Muscle layer of duodenum (tissue), 2 donors: Measurements from ENCODE around the gene D2HGDH.
"Not testable (repeated sequence)": the region's sequence is repeated elsewhere in the genome, so short reads cannot be mapped to it uniquely, and the experiment has no call there.

Experiments used
- H3K27ac ChIP-seq: one replicate; pipeline ENCODE4 v1.7.0; 2013; ENCODE audit warnings: mild to moderate bottlenecking, low read length
- H3K27me3 ChIP-seq: one replicate; pipeline ENCODE4 v1.7.0; 2013; ENCODE audit warnings: low read depth, mild to moderate bottlenecking, control low read depth, low read length
- H3K36me3 ChIP-seq, 2 donors: one replicate each; pipeline ENCODE4 v1.7.0; 2013; ENCODE audit warnings: low read length in 2 of 2, control low read depth in 1 of 2, mild to moderate bottlenecking in 1 of 2; ENCODE audit not compliant: insufficient read depth in 2 of 2, control insufficient read depth in 1 of 2
- H3K4me1 ChIP-seq, 2 donors: one replicate each; pipeline ENCODE4 v1.7.0; 2013; ENCODE audit warnings: low read length in 2 of 2, mild to moderate bottlenecking in 2 of 2, control low read depth in 1 of 2, moderate library complexity in 1 of 2; ENCODE audit not compliant: insufficient read depth in 2 of 2, control insufficient read depth in 1 of 2
- H3K4me3 ChIP-seq, 2 donors: one replicate each; pipeline ENCODE4 v1.7.0; 2013; ENCODE audit warnings: low read length in 2 of 2, low read depth in 1 of 2, mild to moderate bottlenecking in 1 of 2
- H3K9me3 ChIP-seq, 2 donors: one replicate each; pipeline ENCODE4 v1.7.0; 2013; ENCODE audit warnings: low read length in 2 of 2, control low read depth in 1 of 2, mild to moderate bottlenecking in 1 of 2; ENCODE audit not compliant: control insufficient read depth in 1 of 2
- donor health status: healthy.

Gene D2HGDH

GRCh38 chr2:241788572-241788971 lies 54.1 kb downstream of the D2HGDH start:
- no peaks in the 10 kb centered on the region for H3K4me1 ChIP-seq

GRCh38 chr2:241791385-241791784 lies 57.0 kb downstream of the D2HGDH start:
- not testable (repeated sequence) for H3K27ac ChIP-seq

More at GRCh38 chr2:241788572-241788971, 54.1 kb downstream of the D2HGDH start:
- no peaks in the 10 kb centered on the region for H3K36me3 ChIP-seq
- H3K27ac ChIP-seq, result no peak overlapping the region
- no peaks in the 10 kb centered on the region for H3K9me3 ChIP-seq
- H3K4me3 ChIP-seq, result no peak overlapping the region
- no peaks in the 10 kb centered on the region for H3K27me3 ChIP-seq

GRCh38 chr2:241793385-241793784 lies 59.0 kb downstream of the D2HGDH start:
- Histone ChIP-seq H3K27ac (no peak overlapping the region), H3K4me3 (no peak overlapping the region), H3K36me3 (no peaks in the 10 kb centered on the region), H3K4me1 (no peaks in the 10 kb centered on the region), H3K9me3 (no peaks in the 10 kb centered on the region), H3K27me3 (no peaks in the 10 kb centered on the region)

More at GRCh38 chr2:241791385-241791784, 57.0 kb downstream of the D2HGDH start:
- not testable (repeated sequence) for H3K4me3 ChIP-seq, H3K36me3 ChIP-seq, H3K27me3 ChIP-seq, H3K4me1 ChIP-seq, H3K9me3 ChIP-seq

DNA sequence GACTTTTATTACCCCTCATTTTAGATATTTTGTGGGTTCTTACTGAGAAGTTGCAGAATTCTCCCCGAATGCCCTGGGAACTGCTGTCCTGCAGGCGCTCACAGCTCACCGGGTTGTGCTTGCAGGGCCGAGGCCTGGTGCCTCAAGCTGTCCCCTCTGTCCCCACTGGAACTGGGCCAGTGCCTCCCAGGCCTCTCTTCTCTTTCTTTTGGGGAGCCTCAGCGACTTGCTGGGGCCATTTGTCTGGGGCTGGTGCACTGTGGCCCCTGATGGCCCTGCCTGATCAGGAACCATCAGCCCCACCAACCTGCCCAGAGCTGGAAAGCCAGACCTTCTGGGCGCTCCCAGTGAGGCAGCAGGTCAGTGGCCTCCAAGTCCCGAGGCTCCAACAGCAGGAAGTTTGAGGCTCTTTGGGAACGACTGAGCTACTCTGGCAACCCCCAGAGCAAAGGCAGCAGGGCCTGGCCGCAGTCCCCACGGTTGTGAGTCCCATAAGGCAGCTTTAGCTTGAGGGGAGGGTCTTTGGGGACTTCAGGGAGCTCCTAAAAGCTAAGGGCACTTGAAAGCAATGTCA lies 59.9 kb downstream of the D2HGDH start:
- H3K27me3 ChIP-seq, result no peaks in the 10 kb centered on the region
- no peaks in the 10 kb centered on the region for H3K4me1 ChIP-seq
- no peaks in the 10 kb centered on the region for H3K9me3 ChIP-seq
- H3K4me3 ChIP-seq, result no peak overlapping the region
- no peaks in the 10 kb centered on the region for H3K36me3 ChIP-seq
- no peak overlapping the region for H3K27ac ChIP-seq

- no peaks in the 10 kb centered on the region for H3K36me3 ChIP-seq
- H3K27ac ChIP-seq, result no peak overlapping the region
- no peaks in the 10 kb centered on the region for H3K27me3 ChIP-seq
- H3K9me3 ChIP-seq, result no peaks in the 10 kb centered on the region
- H3K4me1 ChIP-seq, result no peaks in the 10 kb centered on the region
- no peak overlapping the region for H3K4me3 ChIP-seq
Measured at GRCh38 chr2:241795021-241795999, 60.9 kb downstream of the D2HGDH start.

GRCh38 chr2:241796209-241796608 lies 61.8 kb downstream of the D2HGDH start:
- H3K4me3 ChIP-seq, result no peak overlapping the region
- no peaks in the 10 kb centered on the region for H3K9me3 ChIP-seq
- no peaks in the 10 kb centered on the region for H3K27me3 ChIP-seq
- no peak overlapping the region for H3K27ac ChIP-seq
- H3K4me1 ChIP-seq, result no peaks in the 10 kb centered on the region
- H3K36me3 ChIP-seq, result no peaks in the 10 kb centered on the region

DNA sequence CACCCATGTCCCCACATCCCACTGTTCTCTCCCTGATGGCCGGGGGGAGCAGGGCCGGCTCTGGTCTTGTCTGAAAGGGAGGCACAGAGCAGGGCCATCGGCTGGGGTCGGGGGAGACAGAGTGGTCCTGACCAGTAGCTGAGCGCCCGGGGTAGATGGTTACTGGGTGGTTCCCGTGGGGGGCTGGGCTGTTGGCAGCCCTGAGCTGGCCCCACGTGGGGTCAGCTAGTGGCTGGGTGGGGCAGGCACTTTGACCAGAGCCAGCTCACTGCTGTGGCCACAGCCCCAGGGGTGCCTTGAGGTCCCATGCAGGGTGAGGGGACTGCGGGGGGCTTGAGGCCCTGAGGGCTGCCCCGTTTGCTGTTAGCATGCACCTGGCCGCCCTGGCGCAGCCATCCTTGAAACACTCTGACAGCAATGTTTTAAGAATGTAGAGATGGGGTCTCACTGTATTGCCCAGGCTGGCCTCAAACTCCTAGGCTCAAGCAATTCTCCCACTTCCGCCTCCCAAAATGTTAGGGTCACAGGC lies 62.2 kb downstream of the D2HGDH start:
- Histone ChIP-seq H3K27me3 (no peaks in the 10 kb centered on the region), H3K36me3 (no peaks in the 10 kb centered on the region), H3K4me3 (no peak overlapping the region), H3K27ac (no peak overlapping the region), H3K9me3 (no peaks in the 10 kb centered on the region), H3K4me1 (no peaks in the 10 kb centered on the region)

GRCh38 chr2:241797441-241798080 lies 63.1 kb downstream of the D2HGDH start:
- Histone ChIP-seq H3K36me3 (no peaks in the 10 kb centered on the region), H3K9me3 (no peaks in the 10 kb centered on the region), H3K4me1 (no peaks in the 10 kb centered on the region), H3K4me3 (no peak overlapping the region), H3K27ac (no peak overlapping the region), H3K27me3 (no peaks in the 10 kb centered on the region)

GRCh38 chr2:241798081-241798630 lies 63.7 kb downstream of the D2HGDH start:
- Histone ChIP-seq H3K27me3 (no peaks in the 10 kb centered on the region), H3K36me3 (no peaks in the 10 kb centered on the region), H3K27ac (no peak overlapping the region), H3K4me3 (no peak overlapping the region), H3K9me3 (no peaks in the 10 kb centered on the region), H3K4me1 (peaks cover 0 to 4% of the 10 kb centered on the region in 2 donors)

GRCh38 chr2:241798631-241799521 lies 64.4 kb downstream of the D2HGDH start:
- no peak overlapping the region for H3K27ac ChIP-seq
- H3K4me1 ChIP-seq, result peaks cover 0 to 11% of the 10 kb centered on the region in 2 donors
- H3K27me3 ChIP-seq, result peaks cover under 1% of the 10 kb centered on the region
- no peaks in the 10 kb centered on the region for H3K9me3 ChIP-seq
- H3K36me3 ChIP-seq, result no peaks in the 10 kb centered on the region
- H3K4me3 ChIP-seq, result no peak overlapping the region
